WTC11 (cell line): ENCODE results near the gene WDR73.

ENCODE experiments used
- CTCF ChIP-seq: fragments of 200-600 bp; IDR thresholded peaks from 2 replicates; pipeline ENCODE4 v1.8.0; 2022; ENCODE audit warnings: antibody characterized with exemption
- IRF1 ChIP-seq: sonication (generic); formaldehyde crosslinking; IDR thresholded peaks from 2 replicates; pipeline ENCODE4 v1.8.0; 2023; ENCODE audit warnings: missing genetic modification reagents
- IRF2 ChIP-seq: sonication (generic); formaldehyde crosslinking; IDR thresholded peaks from 2 replicates; pipeline ENCODE4 v1.8.0; 2022; ENCODE audit warnings: low read depth, missing genetic modification reagents, borderline replicate concordance
- JUN ChIP-seq: sonication (generic); formaldehyde crosslinking; IDR thresholded peaks from 2 replicates; pipeline ENCODE4 v1.8.0; 2023; ENCODE audit warnings: mild to moderate bottlenecking, missing genetic modification reagents
- MXD4 ChIP-seq: fragments of 250-450 bp; sonication (Bioruptor Pico); IDR thresholded peaks from 2 replicates; pipeline ENCODE4 v1.8.0; 2021; ENCODE audit warnings: mild to moderate bottlenecking, moderate library complexity, borderline replicate concordance
- TEAD1 ChIP-seq: sonication (generic); formaldehyde crosslinking; IDR thresholded peaks from 2 replicates; pipeline ENCODE4 v1.8.0; 2022; ENCODE audit warnings: mild to moderate bottlenecking, missing genetic modification reagents
- TP53 ChIP-seq: sonication (generic); formaldehyde crosslinking; IDR thresholded peaks from 2 replicates; pipeline ENCODE4 v1.8.1; 2023; ENCODE audit warnings: mild to moderate bottlenecking, missing genetic modification reagents
- ZNF671 ChIP-seq: fragments of 250-450 bp; sonication (Bioruptor Pico); IDR thresholded peaks from 2 replicates; pipeline ENCODE4 v1.8.0; 2021; ENCODE audit warnings: mild to moderate bottlenecking

GRCh38 chr15:84653584-84653909, 536 bp downstream of the WDR73 start:
- no peak for TF ChIP-seq CTCF
- TF ChIP-seq TEAD1 (CRISPR knock-in tag): no peak
- TF ChIP-seq JUN (CRISPR knock-in tag): no peak
- TF ChIP-seq IRF1 (CRISPR knock-in tag): no peak
- TF ChIP-seq TP53 (CRISPR knock-in tag): no peak
- TF ChIP-seq MXD4 (CRISPR knock-in tag): no peak
- no peak for TF ChIP-seq IRF2 (CRISPR knock-in tag)
- no peak for TF ChIP-seq ZNF671 (CRISPR knock-in tag)
